Frontal cortex (tissue), 4 donors: ENCODE results near the gene RO60. TPM values are rescaled to one million over a fixed set of nuclear protein-coding genes. Genes with fewer than 3 reads are reported as not detected.

Experiments used
- DNase-seq, 2 donors: peaks; one replicate each; pipeline ENCODE4 v3.0.0; 2012; ENCODE audit warnings: low spot score in 2 of 2
- FAIRE-seq: peaks from 2 replicates; lab custom pipeline; 2012; peaks lifted over from hg19 to GRCh38; lab: Jason Lieb, UNC
- total RNA-seq: library from RNA; depleted of rRNA; stranded (reverse); fragments of >200 nt; gene quantifications from one replicate; pipeline ENCODE4 v1.2.3, GENCODE V29; 2014
- donor health status: control.
- donor health status: control.
- donor health status: control.

RO60 gene
- total RNA-seq, 1 donor from 2014 or later, result 349 TPM

DNA sequence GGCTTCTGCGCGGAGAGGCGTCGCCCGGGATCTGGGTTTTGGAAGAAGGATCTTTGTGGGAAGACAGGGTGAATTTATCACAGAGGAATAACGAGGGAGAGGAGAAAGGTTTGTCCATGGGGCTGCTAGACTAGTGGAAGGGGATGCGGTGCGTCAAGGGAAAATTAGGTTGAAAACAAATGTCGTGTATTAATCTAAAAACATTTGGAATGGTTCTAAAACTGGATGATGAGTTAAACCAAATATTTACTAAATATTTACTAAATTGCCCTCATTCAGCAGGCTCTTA lies 647 bp downstream of the RO60 start:
- no peak for FAIRE-seq

DNA sequence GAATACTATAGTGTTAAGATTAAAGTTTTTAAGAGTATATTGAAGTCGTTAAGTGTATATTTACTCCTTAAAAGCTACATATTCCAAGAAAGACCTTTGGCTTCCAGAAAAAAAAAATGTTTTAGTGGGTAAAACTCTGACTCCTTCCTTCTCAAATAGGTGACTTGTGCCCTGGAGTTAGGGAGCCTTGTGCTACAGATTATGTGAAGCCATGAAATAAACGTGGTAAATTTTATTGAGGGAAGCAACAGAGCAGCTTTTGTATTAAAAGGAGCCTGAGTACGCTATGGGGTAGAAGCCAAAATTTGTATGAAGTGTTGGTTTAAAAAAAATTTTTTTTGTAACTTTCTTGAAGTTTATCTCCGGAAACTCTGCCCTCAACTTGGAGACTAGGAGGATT lies 994 bp downstream of the RO60 start:
- DNase-seq (no peak), FAIRE-seq (no peak)

More for the DNA sequence above, 647 bp downstream of the RO60 start:
- DNase-seq, result no peak

DNA sequence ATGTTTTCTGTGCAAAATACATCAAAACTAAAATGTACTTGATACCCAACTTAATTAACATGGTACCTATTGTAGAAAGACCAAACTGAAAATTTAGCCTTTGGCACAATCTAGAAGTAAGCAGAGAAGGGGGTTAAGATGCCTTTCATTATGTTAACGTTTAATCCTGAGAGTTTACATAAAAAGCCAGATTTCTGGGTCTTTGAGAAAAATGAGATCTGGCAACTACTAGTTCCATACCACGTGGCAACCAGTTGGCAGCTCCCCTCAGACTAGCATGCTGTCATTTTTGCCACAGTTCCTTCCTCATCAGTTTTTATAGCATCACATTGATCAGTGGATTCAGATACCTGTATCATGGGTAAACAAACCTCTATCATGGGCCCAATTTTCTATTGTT lies 1.5 kb downstream of the RO60 start:
- no peak for DNase-seq
- no peak for FAIRE-seq

DNA sequence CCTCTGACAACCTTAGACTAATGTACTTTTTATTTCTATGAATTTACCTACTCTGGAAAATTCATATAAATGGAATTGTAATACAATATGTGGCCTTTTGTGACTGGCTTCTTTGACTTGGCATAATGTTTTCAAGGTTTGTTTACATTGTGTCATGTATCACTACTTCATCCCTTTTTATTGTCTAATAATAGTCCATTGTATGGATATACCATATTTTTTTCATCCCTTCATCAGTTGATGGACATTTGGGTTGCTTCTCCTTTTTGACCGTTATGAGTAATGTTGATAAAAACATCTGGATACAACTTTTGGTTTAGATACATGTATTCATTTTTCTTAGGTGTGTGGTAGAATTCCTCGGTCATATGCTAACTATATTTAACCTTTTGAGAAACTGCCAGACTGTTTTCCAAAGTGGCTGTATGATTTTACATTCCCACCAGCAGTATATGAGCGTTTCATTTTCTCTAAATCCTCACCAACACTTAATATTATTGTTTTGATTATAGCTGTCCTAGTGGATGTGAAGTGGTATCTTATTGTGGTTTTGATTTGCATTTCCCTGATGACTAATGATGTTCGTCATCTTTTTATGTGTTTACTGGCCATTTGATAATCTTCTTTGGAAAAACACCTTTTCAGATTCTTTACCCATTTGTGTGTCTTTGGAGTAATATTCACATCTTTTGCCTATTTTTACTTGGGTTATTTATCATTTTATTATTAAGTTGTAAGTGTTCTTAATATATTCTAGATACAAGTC lies 3.5 kb downstream of the RO60 start:
- FAIRE-seq, result no peak

DNA sequence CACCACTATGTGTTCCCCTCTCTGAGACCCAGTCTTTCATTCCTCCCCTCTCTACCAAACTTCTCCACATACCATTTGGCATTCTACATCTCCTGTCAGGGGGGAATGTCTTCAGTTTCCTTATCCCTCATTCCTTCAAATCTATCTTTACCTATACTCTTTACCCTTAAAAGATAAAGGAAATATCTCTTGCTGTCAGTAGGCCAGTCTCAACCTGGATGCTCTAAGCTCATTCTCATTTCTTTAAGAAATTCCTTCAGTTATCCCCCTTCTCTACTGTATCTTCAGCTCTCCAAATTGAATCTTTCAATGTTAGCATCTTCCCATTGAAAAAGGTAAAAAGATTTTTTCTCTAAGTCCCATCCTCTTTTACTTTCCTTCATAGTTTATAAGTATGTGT lies 6.5 kb downstream of the RO60 start:
- no peak for DNase-seq
- no peak for FAIRE-seq

More for the DNA sequence above, 3.5 kb downstream of the RO60 start:
- DNase-seq, result no peak

DNA sequence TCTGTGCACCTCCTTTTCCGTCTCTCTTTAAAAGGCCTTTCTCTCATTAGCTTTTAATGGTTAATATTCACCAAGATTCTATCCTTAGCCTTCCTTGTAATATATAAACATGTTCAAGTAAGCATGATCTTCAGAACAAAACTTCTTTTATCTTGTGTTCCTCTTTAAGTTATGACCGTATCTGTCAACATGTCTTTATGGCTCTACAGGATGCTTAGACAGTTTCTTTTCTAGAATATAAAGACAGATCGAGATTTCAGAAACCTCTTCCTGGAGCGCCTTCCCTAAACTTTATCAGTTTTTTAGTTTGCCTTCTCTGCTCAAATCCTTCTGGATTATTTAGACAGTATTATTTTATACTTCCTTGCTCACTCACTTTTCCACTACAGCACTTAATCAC lies 7.2 kb downstream of the RO60 start:
- no peak for FAIRE-seq
- DNase-seq, result no peak

DNA sequence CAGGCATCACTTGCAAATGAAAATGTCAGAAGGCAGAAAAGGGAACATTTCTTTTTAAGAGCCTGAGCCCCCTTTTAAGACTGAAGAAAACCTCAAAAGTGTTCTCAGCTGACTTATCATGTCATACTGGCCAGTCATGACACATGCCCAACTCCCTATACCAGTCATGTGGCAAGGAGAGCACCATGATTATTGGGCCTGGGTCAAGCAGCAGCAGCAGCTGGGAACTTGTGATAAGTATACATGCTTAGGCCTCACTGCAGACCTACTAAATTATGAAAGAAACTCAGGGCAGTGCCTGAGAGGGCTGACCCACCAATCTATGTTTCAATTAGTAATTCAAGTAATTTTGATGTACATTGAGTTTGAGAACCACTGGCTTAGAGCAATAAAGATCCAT lies 8.6 kb downstream of the RO60 start:
- FAIRE-seq (no peak), DNase-seq (no peak)

DNA sequence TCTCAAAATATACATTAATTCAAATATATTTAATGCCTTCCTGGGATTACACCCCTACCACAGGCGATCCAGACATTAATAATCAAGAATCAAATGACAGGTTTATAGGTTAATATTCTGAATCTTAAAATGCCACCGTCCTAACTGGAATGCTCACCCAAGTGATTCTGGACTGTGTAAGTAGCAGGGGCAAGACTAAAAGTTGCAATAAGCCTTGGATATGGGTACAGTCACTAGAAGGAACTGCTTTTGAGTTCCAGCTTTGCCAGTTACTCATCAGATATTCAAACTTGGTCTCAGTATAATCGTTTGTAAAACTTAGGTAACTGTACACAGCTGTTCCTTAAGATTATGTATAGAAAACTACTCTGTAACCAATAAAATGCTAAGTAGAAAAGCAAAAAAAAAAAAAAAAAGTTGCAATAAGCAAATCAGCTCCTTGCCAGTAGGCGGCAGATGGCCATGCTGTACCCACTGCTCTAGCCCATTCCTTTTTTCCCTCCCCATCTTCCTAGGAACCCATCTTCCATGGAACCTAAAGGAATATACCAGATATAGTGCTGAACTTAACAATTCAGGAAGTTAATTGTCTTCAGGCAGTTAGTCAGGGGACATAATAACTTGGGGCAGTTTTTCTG lies 10.5 kb downstream of the RO60 start:
- no peak for DNase-seq
- no peak for FAIRE-seq

DNA sequence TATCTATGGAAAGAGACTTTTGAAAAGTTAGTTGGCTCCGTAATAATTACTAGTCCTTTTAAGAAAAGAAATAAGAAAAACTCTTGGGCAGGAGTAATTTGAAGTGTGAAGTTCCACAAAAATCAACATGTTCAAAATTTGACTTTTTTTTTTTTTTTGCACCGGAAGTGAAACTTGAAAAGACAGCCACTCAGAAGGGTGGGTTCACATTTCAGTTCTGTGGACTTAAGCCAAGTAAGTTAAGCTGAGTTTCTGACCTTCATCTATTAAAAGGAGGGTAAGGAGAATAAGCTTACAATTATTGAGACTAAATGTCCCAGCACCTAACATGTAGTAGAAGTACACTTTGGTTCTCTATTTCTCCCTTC lies 11.0 kb downstream of the RO60 start:
- no peak for FAIRE-seq
- no peak for DNase-seq

DNA sequence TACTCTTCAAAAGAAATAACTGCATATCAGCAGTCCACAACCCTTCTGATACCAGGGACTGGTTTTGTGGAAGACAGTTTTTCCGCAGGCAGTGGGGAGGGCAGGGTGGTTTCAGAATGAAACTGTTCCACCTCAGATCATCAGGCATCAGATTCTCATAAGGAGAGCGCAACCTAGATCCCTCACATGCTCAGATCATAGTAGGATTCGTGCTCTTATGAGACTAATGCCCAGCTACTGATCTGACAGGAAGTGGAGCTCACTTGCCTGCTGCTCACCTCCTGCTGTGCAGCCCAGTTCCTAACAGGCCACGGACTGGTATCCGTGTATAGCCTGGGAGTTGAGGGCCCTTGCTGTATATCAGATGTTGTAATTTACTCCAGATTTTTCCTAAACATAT lies 11.5 kb downstream of the RO60 start:
- FAIRE-seq (no peak), DNase-seq (no peak)

DNA sequence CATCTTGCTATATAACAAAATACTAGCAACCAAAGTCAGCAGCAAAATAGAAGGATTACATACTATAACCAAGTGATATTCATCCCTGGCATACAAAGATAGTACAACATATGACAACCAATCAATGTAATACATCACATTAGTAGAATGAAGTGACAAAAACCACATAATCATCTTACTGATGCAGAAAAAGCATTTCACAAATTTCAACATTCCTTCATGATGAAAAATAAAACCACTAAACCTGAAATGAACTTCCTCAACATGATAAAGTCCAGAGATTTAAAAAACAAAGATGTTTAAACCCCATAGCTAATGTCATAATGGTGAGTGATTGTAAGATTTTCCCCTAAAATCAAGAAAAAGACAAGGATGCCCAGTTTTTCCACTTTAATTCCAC lies 18.6 kb downstream of the RO60 start:
- DNase-seq, result no peak

DNA sequence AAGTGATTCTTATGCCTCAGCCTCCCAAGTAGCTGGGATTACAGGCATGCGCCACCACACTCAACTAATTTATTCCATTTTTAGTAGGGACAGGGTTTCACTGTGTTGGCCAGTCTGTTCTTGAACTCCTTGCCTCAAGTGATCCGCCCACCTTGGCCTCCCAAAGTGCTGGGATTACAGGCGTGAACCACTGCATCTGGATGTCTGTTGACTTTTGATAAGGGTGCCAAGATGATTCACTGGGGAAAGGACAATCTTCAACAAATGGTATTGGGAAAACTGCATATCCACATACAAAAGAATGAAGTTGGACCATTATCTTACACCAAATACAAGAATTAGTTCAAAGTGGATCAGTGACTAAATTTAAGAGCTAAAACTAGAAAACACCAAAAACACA lies 19.8 kb downstream of the RO60 start:
- FAIRE-seq (no peak), DNase-seq (no peak)

More for the DNA sequence above, 18.6 kb downstream of the RO60 start:
- FAIRE-seq, result no peak

DNA sequence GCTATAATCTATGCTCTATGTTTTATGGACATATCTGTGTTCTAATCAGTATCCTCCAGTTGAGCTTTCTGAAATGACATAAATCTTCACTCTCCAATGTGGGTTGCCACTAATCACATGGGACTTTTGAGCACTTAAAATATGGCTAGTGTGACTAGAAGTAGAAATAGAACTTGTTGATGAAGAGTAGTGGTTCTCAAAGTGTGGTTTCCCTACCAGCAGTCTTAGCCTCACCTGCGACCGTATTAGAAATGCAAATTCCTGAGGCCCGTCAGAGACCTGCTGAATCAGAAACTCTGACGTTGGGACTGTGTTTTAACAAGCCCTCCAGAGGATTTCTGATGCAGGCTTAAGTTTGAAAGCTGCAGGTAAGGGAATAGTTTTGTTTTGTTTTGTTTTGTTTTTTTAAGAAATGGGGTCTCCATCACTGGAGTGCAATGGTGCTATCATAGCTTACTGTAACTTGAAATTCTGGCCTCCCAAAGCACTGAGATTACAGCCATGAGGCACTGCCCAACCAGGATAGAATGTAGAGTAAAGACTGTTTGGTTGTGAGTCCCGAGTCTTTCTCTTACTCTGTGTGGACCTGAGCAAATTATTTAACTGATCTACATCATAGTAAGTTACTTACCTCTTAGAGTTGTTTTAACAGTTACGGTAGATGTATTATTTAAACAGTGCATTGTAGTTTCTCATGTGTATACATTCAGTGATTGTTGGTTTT lies 24.1 kb downstream of the RO60 start:
- FAIRE-seq, result no peak
- DNase-seq, result no peak

DNA sequence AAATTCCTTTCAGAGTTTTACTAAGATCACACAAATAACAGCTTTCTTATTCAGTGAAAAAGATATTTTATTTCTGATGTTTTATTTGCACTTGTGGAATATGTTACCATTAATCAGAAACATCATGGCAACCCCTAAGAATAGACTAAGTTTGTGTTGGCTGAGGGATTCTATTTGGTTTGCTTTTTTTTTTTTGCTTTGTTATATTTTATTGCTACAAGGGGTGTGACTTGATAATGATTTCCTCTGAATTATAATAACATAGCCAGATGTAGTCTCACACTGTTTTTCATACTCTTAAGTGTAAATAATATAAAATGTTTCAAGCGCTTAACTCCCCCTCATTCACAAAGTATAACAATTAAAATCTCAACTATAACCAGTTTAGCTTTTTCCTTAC lies 25.9 kb downstream of the RO60 start:
- DNase-seq (no peak), FAIRE-seq (no peak)

DNA sequence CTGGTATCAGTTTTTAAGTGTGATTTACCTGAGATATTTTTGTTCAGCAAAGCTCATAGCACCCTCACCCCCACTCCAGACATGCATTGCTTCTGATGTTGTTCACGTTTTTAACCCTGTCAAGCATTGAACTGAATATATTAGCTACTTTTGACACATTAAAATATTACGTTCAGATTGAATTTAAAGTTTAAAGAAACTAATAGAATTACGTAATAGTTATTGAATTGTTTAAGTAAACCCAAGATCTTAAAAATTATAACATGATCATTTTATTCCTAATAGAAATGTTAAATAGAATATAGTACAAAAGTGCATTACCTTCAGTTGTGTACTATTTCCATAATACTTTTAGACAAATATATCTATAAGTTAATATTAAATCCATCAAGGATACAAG lies 26.9 kb downstream of the RO60 start:
- FAIRE-seq, result peak; percentile 59

DNA sequence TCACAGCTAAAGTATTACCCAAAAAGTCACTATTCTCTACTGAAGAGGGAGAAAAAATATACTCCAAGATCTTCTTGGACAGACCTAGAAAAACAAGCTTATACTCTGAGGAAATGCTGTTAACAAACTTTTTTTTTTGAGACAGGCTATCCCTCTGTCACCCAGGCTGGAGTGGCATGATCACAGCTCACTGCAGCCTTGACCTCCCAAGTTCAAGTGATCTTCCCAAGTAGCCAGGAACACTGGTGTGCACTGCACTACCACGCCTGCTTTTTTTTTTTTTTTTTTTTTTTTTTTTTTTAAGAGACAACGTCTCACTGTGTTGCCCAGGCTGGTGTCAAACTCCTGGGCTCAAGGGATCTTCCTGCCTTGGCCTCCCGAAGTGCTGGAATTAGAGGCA lies 28.5 kb downstream of the RO60 start:
- FAIRE-seq (no peak), DNase-seq (no peak)

More for the DNA sequence above, 26.9 kb downstream of the RO60 start:
- DNase-seq, result no peak

DNA sequence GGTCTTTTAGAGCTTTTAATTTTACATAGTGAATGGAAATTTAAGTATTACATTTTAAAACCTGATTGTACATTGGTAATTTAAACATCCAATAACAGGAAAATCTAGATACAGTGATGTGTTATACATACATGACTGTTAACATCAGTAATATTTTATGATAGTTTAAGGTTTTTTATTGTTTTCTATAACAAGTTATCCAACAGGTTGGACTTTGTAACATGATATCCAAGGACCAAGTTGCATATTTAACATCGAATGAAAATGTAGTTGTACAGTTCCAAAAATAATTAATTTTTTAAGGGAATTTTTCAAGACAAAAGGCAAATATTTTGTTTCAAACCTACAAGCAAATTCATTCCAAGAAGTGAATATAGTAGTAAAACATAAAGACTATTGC lies 31.5 kb downstream of the RO60 start:
- FAIRE-seq (peak; percentile 75), DNase-seq (no peak)

DNA sequence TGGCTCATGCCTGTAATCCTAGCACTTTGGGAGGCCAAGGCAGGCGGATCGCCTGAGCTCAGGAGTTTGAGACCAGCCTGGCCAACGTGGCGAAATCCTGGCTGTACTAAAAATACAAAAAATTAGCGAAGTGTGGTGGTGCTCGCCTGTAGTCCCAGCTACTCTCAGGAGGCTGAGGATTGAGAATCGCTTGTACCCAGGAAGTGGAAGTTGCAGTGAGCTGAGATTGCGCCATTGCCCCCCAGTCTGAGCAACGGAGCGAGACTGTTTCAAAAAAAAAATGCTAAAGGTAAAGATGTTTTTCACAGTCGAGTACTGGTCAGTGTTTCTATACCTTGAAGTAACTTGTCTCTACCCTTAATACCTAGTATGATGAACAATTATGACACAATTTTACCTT lies 34.7 kb downstream of the RO60 start:
- FAIRE-seq (no peak), DNase-seq (no peak)

DNA sequence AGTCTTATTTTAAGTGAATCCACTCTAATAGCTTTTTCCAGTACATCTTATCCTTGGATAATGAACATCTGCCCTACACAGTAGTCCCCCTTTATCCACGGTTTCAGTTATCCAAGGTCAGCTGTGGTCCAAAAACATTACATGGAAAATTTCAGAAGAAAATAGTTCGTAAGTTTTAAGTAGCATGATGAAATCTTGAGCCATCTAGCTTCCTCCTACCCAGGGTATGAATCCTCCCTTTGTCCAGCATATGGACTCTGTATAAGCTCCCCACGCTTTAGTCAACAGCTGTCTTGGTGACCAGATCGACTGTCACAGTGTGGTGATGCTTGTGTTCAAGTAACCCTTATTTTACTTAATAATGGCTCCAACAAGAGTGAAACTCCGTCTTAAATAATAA lies 43.2 kb downstream of the RO60 start:
- no peak for DNase-seq
- no peak for FAIRE-seq

DNA sequence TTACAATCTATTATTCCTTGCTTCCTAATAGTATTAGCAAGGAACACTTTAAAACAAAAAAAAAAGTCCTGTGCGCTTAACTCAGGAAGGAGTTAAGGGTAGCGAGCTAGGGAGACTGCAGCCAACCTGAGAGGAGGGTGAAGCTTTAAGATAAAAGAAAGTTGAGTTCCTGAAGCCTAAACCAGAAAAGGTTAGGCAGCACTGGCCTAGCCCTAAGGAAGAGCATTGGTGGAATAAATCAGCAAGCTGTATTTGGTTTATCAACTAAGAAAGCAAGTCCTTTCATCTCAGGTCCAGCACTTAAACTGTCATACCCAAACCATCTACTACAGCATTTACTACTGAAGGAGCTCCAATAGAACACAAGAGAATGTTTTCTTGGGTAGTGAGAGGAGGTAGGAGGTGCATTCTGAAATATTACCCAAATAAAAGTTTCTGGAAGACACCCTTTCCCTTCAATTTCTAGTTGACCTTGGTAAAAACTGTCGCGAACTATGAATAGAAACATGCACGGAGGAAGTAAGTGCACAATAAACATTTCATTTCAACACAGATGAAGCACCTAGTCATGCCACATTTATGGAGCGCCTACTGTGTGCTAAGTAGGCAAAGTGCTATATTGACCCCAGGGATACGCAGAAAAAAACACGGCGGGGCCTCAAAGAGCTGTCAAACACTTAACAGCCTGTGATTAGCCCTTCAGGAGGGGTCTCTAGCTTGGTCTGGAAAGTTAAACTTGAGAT lies 44.5 kb downstream of the RO60 start:
- no peak for FAIRE-seq

DNA sequence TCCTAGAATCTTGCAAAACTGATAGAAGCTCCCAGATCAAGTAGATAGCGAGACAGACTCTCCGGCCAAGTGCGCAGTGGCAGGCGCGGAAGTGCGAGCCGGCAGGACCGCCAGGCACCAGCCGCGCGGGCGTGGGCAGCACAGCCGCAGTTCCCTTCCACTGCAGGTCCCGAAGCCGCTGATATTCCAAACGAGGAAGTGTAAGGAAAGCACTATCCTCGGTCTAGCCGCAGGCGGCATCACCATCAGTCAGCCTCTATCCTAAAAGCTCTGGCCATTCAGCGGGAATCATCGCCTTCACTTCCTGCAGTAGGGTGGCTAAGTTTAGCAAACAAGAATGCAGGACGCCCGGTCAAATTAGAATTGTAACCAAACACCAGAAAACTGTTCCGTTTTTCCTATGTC lies 45.1 kb downstream of the RO60 start:
- FAIRE-seq, result no peak
- DNase-seq, result peak; percentile 43 to 62

More for the DNA sequence above, 44.5 kb downstream of the RO60 start:
- DNase-seq, result no peak
